Measurements from ENCODE around the gene SUCLG2.

- TF ChIP-seq CTCF (IDR thresholded peaks at IDR 0.05; ENCODE audit: low read length) (no peak), EZH2 (IDR thresholded peaks at IDR 0.05; ENCODE audit: borderline replicate concordance, low read length) (no peak)
Measured at GRCh38 chr3:67653425-67654098, 850 bp downstream of the SUCLG2 start.

Data from OCI-LY1 (cell line).